ENCODE data around the gene SELL. TPM values are rescaled to one million over a fixed set of nuclear protein-coding genes. Genes with fewer than 3 reads are reported as not detected.

Gene SELL
- total RNA-seq, 2 experiments from 2014 or later = 0.16 to 2.2 TPM

DNA sequence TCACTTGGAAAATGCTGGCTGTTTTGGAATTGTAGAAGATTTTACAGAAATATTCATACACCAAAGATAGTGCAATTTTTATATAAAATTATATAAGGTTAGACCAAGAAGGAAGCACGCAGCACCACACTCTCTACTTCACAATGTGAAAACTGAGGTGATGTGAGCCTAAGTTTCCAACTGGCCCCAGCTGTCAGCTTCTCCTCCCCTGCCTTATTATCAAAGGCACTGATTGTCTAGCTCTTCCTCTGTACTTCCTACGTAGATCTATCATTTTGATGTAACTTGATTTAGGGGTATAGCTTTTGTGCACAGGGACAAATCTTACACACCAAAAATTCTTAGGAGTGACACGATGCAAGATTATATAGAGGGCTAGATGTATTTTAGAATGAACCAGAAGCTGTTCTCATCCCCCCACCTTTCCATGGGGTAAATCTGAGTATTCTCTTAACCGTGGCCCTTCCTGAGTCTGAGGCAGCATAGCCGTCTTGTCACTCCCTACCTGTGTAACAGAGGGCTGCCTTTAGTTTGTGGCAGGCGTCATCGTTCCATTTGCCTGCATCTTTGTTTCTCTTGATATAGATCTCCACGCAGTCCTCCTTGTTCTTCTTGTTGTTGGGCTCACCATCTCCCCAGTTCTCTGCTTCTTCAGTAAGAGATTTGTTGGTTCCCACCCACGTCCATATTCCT is 3.4 kb downstream of the SELL start:
- no peak for DNase-seq (ENCODE audit: low spot score)
- Histone ChIP-seq H3K79me2 (ENCODE audit: insufficient read depth, low read depth, low read length) (no peaks in the 10 kb centered on the region), H3K4me2 (ENCODE audit: low read length) (no peak overlapping the region), H2AFZ (ENCODE audit: low read length) (no peak overlapping the region), H3K9me2 (ENCODE audit: insufficient read depth, low read length) (no peaks in the 10 kb centered on the region), H3K36me3 (ENCODE audit: insufficient read depth, low read length) (no peaks in the 10 kb centered on the region), H3K4me1 (ENCODE audit: insufficient read depth, low read length, poor library complexity, severe bottlenecking) (peaks cover 11% of the 10 kb centered on the region), H4K20me1 (ENCODE audit: insufficient read depth, low read length) (no peaks in the 10 kb centered on the region), H3K4me3 (ENCODE audit: low read depth, low read length, poor library complexity, severe bottlenecking) (no peak overlapping the region), H3K9me3 (ENCODE audit: low read length) (no peaks in the 10 kb centered on the region), H3K27ac (ENCODE audit: low read depth, low read length, poor library complexity, severe bottlenecking) (no peak overlapping the region)
- CTCF ChIA-PET (ENCODE audit: unreplicated experiment) = no interaction called here
- TF ChIP-seq, protein P1, sequence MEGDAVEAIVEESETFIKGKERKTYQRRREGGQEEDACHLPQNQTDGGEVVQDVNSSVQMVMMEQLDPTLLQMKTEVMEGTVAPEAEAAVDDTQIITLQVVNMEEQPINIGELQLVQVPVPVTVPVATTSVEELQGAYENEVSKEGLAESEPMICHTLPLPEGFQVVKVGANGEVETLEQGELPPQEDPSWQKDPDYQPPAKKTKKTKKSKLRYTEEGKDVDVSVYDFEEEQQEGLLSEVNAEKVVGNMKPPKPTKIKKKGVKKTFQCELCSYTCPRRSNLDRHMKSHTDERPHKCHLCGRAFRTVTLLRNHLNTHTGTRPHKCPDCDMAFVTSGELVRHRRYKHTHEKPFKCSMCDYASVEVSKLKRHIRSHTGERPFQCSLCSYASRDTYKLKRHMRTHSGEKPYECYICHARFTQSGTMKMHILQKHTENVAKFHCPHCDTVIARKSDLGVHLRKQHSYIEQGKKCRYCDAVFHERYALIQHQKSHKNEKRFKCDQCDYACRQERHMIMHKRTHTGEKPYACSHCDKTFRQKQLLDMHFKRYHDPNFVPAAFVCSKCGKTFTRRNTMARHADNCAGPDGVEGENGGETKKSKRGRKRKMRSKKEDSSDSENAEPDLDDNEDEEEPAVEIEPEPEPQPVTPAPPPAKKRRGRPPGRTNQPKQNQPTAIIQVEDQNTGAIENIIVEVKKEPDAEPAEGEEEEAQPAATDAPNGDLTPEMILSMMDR (conservative IDR thresholded peaks at IDR 0.05; ENCODE audit: low read length) = no peak
- TF ChIP-seq EZH2phosphoT487 (IDR thresholded peaks at IDR 0.05; ENCODE audit: borderline replicate concordance, low read depth, low read length) = no peak
- POLR2A ChIA-PET = interaction anchor here (0.6 kb wide), 1 partner anchor 15 kb away, joined by 3 read pairs; no protein-coding TSS in a partner anchor
- BruUV-seq (replicated peaks) = no TSS peak
- intact Hi-C loops (cut with micrococcal nuclease; ENCODE audit: unreplicated experiment) = no loop called here

DNA sequence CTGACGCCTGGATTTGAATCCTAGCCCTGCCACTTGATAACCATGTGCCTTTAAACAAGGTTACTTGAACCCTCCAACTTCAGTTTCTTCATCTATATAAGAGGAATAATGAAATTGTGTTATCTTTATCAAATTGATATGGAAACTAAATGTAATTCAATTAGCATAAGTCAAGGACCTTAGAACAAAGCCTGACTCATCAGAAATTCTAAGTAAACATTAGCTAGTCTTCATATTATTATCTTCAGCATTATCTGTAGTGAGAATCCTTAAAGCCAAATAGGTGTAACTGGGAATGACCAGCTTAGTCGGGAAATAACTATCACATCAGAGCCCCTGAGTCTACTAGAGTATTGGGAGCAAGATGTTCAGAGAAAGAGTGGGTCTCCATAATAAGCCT is 6.6 kb downstream of the SELL start:
- no peak overlapping the region for H3K4me2 ChIP-seq (ENCODE audit: low read length)
- no peaks in the 10 kb centered on the region for H3K36me3 ChIP-seq (ENCODE audit: insufficient read depth, low read length)

More for the DNA sequence above, 6.6 kb downstream of the SELL start:
- TF ChIP-seq, protein P1 (conservative IDR thresholded peaks at IDR 0.05; ENCODE audit: low read length) = no peak
- TF ChIP-seq EZH2phosphoT487 (IDR thresholded peaks at IDR 0.05; ENCODE audit: borderline replicate concordance, low read depth, low read length) = no peak
- intact Hi-C loops (cut with micrococcal nuclease; ENCODE audit: unreplicated experiment) = no loop called here
- peaks cover 17% of the 10 kb centered on the region for H3K4me1 ChIP-seq (ENCODE audit: insufficient read depth, low read length, poor library complexity, severe bottlenecking)
- H3K27ac ChIP-seq (ENCODE audit: low read depth, low read length, poor library complexity, severe bottlenecking) = no peak overlapping the region
- H4K20me1 ChIP-seq (ENCODE audit: insufficient read depth, low read length) = no peaks in the 10 kb centered on the region
- no peak overlapping the region for H3K4me3 ChIP-seq (ENCODE audit: low read depth, low read length, poor library complexity, severe bottlenecking)
- BruUV-seq (replicated peaks) = no TSS peak
- ChIA-PET POLR2A (interaction anchor here (0.8 to 2.0 kb wide), 2 partner anchors 23 to 69 kb away, joined by 3 to 8 read pairs; no protein-coding TSS in a partner anchor), CTCF (ENCODE audit: unreplicated experiment) (no interaction called here)
- no peaks in the 10 kb centered on the region for H3K79me2 ChIP-seq (ENCODE audit: insufficient read depth, low read depth, low read length)
- no peaks in the 10 kb centered on the region for H3K9me2 ChIP-seq (ENCODE audit: insufficient read depth, low read length)
- no peaks in the 10 kb centered on the region for H3K9me3 ChIP-seq (ENCODE audit: low read length)
- no peak for DNase-seq (ENCODE audit: low spot score)
- no peak overlapping the region for H2AFZ ChIP-seq (ENCODE audit: low read length)
